Measurements from ENCODE around the gene LRP1B. TPM values are rescaled to one million over a fixed set of nuclear protein-coding genes. Genes with fewer than 3 reads are reported as not detected.
A peak's percentile ranks its signal among the peaks of the same experiment; 100 is the strongest.

The LRP1B gene
- polyA plus RNA-seq, 1 of the 3 experiments (the other 2 are of a cell fraction) = 0.28 TPM

DNA sequence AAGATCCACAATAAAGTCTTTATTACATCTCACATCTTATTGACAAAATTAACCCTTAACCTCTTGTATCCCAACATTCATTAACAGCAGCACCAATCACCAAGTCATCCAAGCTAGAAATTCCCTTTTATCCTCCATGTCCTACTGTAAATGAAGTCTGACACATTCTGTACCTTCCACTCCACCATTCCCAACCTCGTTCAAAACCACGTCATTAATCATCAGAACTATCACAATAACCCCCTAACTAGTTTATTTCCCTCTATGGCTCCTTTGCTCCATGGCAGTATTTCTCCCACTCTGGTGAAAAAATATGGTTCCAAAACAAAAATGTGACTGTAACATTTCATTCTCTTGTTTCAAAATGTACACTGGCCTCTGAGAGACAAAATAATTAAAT lies 1626.2 kb downstream of the LRP1B start:
- no peak for DNase-seq
- POLR2A ChIA-PET = no interaction called here
- CTCF ChIA-PET = interaction anchor here (1.1 kb wide), 1 partner anchor 18 kb away, joined by 3 read pairs; no protein-coding TSS in a partner anchor

DNA sequence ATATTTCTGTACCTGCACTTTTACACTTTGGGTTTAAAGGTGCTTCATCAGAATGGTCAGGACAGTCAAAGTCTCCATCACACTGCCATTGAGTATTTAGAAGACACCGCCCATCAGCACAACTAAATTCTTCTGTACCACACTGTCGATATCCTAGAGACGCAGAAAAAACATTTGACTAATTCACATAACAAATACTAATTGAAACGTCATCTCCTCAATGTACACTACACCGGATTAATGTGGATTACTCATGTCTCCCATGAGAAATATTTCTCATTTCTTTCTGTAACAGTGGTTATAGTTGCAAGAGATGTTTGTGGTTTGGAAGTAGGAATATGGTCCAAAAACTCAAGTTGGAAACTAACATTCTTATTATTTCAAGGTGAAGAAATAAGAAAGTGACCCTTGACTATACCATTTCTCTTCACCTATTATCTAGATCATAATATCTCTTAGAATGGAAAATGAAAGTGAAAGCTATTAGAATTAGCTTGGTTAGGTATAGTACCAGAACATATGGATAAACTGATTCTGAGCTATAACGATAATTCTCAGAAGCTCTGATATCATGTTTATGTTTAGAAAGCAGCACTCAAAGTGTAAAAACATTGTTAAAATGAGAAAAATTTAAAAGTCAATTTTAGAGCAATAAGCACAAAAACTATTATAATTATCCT lies 1627.7 kb downstream of the LRP1B start:
- Histone ChIP-seq H3K4me3 (ENCODE audit: low read depth in 2 of 2, low read length in 1 of 2) (no peak overlapping the region), H3K9ac (no peak overlapping the region), H3K9me3 (no peaks in the 10 kb centered on the region), H3K79me2 (ENCODE audit: insufficient read depth) (no peaks in the 10 kb centered on the region), H4K20me1 (ENCODE audit: insufficient read depth) (no peaks in the 10 kb centered on the region), H3K27ac (ENCODE audit: low read depth in 2 of 2, low read length in 1 of 2) (peak overlapping the region in 1 of 2 experiments; percentile 53; a peak in 2 of 4 replicates), H3K4me2 (peak overlapping the region; percentile 59), H3K36me3 (replicated peaks in 1 of 2; ENCODE audit: control insufficient read depth in 1 of 2, insufficient read depth in 2 of 2, low read length in 1 of 2) (no peaks in the 10 kb centered on the region), H3K4me1 (ENCODE audit: control insufficient read depth in 1 of 2, insufficient read depth in 2 of 2, low read depth in 1 of 2, low read length in 1 of 2) (no peaks in the 10 kb centered on the region), H3F3A (replicated peaks; ENCODE audit: insufficient read depth) (peaks cover 4% of the 10 kb centered on the region), H3K9me2 (no peaks in the 10 kb centered on the region), H3K27me3 (ENCODE audit: insufficient read depth) (no peaks in the 10 kb centered on the region), H2AFZ (ENCODE audit: low read depth) (peak overlapping the region; percentile 66; the same call in 1 of the 2 replicates)
- no peak for DNase-seq
- POLR2A ChIA-PET = no interaction called here
- WGBS (ENCODE audit: low lambda C conversion rate) = 70% methylated on average over 6 of the region's 6 CpGs
- no peak for TF ChIP-seq SMC3 (IDR thresholded peaks at IDR 0.05; ENCODE audit: low read depth, low read length)
- TF ChIP-seq MXI1 (IDR thresholded peaks at IDR 0.05; ENCODE audit: low read depth, low read length) = no peak
- TF ChIP-seq, protein P1, sequence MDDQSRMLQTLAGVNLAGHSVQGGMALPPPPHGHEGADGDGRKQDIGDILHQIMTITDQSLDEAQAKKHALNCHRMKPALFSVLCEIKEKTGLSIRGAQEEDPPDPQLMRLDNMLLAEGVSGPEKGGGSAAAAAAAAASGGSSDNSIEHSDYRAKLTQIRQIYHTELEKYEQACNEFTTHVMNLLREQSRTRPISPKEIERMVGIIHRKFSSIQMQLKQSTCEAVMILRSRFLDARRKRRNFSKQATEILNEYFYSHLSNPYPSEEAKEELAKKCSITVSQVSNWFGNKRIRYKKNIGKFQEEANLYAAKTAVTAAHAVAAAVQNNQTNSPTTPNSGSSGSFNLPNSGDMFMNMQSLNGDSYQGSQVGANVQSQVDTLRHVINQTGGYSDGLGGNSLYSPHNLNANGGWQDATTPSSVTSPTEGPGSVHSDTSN (IDR thresholded peaks at IDR 0.05) = no peak
- TF ChIP-seq SIN3A (IDR thresholded peaks at IDR 0.05; ENCODE audit: borderline replicate concordance, low read depth, low read length) = no peak
- CTCF ChIA-PET = no interaction called here

More for the DNA sequence above, 1626.2 kb downstream of the LRP1B start:
- Histone ChIP-seq H3K4me3 (ENCODE audit: low read depth in 2 of 2, low read length in 1 of 2) (no peak overlapping the region), H3K9ac (no peak overlapping the region), H3K27ac (ENCODE audit: low read depth in 2 of 2, low read length in 1 of 2) (no peak overlapping the region), H2AFZ (ENCODE audit: low read depth) (no peak overlapping the region; the same call in 1 of the 2 replicates), H3K4me1 (ENCODE audit: control insufficient read depth in 1 of 2, insufficient read depth in 2 of 2, low read depth in 1 of 2, low read length in 1 of 2) (no peaks in the 10 kb centered on the region), H3K9me2 (no peaks in the 10 kb centered on the region), H3K9me3 (no peaks in the 10 kb centered on the region), H4K20me1 (ENCODE audit: insufficient read depth) (no peaks in the 10 kb centered on the region), H3K27me3 (ENCODE audit: insufficient read depth) (no peaks in the 10 kb centered on the region), H3K36me3 (replicated peaks in 1 of 2; ENCODE audit: control insufficient read depth in 1 of 2, insufficient read depth in 2 of 2, low read length in 1 of 2) (no peaks in the 10 kb centered on the region), H3K4me2 (no peak overlapping the region), H3F3A (replicated peaks; ENCODE audit: insufficient read depth) (peaks cover 4% of the 10 kb centered on the region), H3K79me2 (ENCODE audit: insufficient read depth) (no peaks in the 10 kb centered on the region)
- TF ChIP-seq, protein P1 (IDR thresholded peaks at IDR 0.05) = peak; percentile 23; the same call in 1 of the 2 replicates
- TF ChIP-seq, protein P2, sequence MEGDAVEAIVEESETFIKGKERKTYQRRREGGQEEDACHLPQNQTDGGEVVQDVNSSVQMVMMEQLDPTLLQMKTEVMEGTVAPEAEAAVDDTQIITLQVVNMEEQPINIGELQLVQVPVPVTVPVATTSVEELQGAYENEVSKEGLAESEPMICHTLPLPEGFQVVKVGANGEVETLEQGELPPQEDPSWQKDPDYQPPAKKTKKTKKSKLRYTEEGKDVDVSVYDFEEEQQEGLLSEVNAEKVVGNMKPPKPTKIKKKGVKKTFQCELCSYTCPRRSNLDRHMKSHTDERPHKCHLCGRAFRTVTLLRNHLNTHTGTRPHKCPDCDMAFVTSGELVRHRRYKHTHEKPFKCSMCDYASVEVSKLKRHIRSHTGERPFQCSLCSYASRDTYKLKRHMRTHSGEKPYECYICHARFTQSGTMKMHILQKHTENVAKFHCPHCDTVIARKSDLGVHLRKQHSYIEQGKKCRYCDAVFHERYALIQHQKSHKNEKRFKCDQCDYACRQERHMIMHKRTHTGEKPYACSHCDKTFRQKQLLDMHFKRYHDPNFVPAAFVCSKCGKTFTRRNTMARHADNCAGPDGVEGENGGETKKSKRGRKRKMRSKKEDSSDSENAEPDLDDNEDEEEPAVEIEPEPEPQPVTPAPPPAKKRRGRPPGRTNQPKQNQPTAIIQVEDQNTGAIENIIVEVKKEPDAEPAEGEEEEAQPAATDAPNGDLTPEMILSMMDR (IDR thresholded peaks at IDR 0.05) = no peak
- WGBS (ENCODE audit: low lambda C conversion rate) = 57% methylated on average over 2 of the region's 2 CpGs
